PC-3 (cell line): ENCODE measurements around the gene CROCC. TPM values are rescaled to one million over a fixed set of nuclear protein-coding genes. Genes with fewer than 3 reads are reported as not detected.

Source experiments
- ATAC-seq: fragments of 200-7000 bp; cut with Tn5 transposase; 2 replicates; pipeline ENCODE4 v1.9.1; 2020; ENCODE audit warnings: mild to moderate bottlenecking, moderate library complexity
- BruUV-seq: library from RNA; stranded (reverse); fragments of 400-500 nt; replicated peaks from 2 replicates; lab custom pipeline; 2021; lab: Mats Ljungman, UMichigan
- CTCF ChIA-PET: fragments of 300-600 bp; sonication (Branson Sonifier 250); formaldehyde crosslinking; loops from one replicate; lab custom pipeline; 2022; ENCODE audit warnings: antibody characterized with exemption; lab: Charles Lee
- POLR2A ChIA-PET: fragments of 300-600 bp; sonication (Branson Sonifier 250); formaldehyde crosslinking; loops from one replicate; lab custom pipeline; 2022; ENCODE audit warnings: antibody characterized with exemption; ENCODE audit not compliant: unreplicated experiment; lab: Charles Lee
- DNase-seq: peaks from one replicate; pipeline ENCODE4 v3.0.0-alpha.2; 2015
- H2AFZ ChIP-seq: fragments of 300-600 bp; sonication (generic); 2 replicates; pipeline ENCODE4 v1.6.0; 2016; ENCODE audit warnings: antibody characterized with exemption, low read length
- H3F3A ChIP-seq: fragments of 300-600 bp; sonication (generic); one replicate; pipeline ENCODE4 v1.6.0; 2017; ENCODE audit warnings: antibody characterized with exemption, low read length, control low read depth, mild to moderate bottlenecking; ENCODE audit not compliant: unreplicated experiment
- H3K27ac ChIP-seq: fragments of 300-600 bp; sonication (generic); 2 replicates; pipeline ENCODE4 v1.5.1; 2016; ENCODE audit warnings: mild to moderate bottlenecking, low read length
- H3K27me3 ChIP-seq: fragments of 300-600 bp; sonication (generic); 2 replicates; pipeline ENCODE4 v1.6.1; 2016; ENCODE audit warnings: low read length, mixed read lengths
- H3K36me3 ChIP-seq: fragments of 300-600 bp; sonication (generic); 2 replicates; pipeline ENCODE4 v1.6.1; 2016; ENCODE audit warnings: low read depth, mixed run types, low read length, mixed read lengths
- H3K4me1 ChIP-seq: fragments of 300-600 bp; sonication (generic); 2 replicates; pipeline ENCODE4 v1.5.1; 2016; ENCODE audit warnings: low read length; ENCODE audit not compliant: insufficient read depth
- H3K4me2 ChIP-seq: fragments of 300-600 bp; sonication (generic); 2 replicates; pipeline ENCODE4 v1.6.0; 2016; ENCODE audit warnings: low read length
- H3K4me3 ChIP-seq: fragments of 300-600 bp; sonication (generic); 2 replicates; pipeline ENCODE4 v1.5.1; 2016; ENCODE audit warnings: mild to moderate bottlenecking, low read length, mixed read lengths
- H3K79me2 ChIP-seq: fragments of 300-600 bp; sonication (generic); 2 replicates; pipeline ENCODE4 v1.6.1; 2017; ENCODE audit warnings: low read length, mixed read lengths
- H3K9ac ChIP-seq: fragments of 300-600 bp; sonication (generic); 2 replicates; pipeline ENCODE4 v1.6.0; 2016; ENCODE audit warnings: mild to moderate bottlenecking, low read length
- H3K9me2 ChIP-seq: fragments of 300-600 bp; sonication (generic); replicated peaks from 2 replicates; pipeline ENCODE4 v1.6.1; 2016; ENCODE audit warnings: mixed run types, low read length, mixed read lengths
- H3K9me3 ChIP-seq: fragments of 300-600 bp; sonication (generic); 2 replicates; pipeline ENCODE4 v1.6.1; 2016; ENCODE audit warnings: low read length, mixed read lengths
- H4K20me1 ChIP-seq: fragments of 300-600 bp; sonication (generic); 2 replicates; pipeline ENCODE4 v1.6.1; 2016; ENCODE audit warnings: low read length, mixed read lengths
- CTCF ChIP-seq: fragments of 300-600 bp; sonication (generic); conservative IDR thresholded peaks from 2 replicates; pipeline ENCODE4 v1.5.1; 2017; ENCODE audit warnings: antibody characterized with exemption, low read depth, mild to moderate bottlenecking, low read length
- EZH2 ChIP-seq: fragments of 300-600 bp; sonication (generic); IDR thresholded peaks from one replicate; pipeline ENCODE4 v1.6.1; 2017; ENCODE audit warnings: antibody characterized with exemption, mild to moderate bottlenecking, low read length; ENCODE audit not compliant: unreplicated experiment
- EZH2phosphoT487 ChIP-seq: fragments of 300-600 bp; sonication (generic); IDR thresholded peaks from 2 replicates; pipeline ENCODE4 v1.6.1; 2018; ENCODE audit warnings: mild to moderate bottlenecking, antibody characterized with exemption, low read length, borderline replicate concordance
- intact Hi-C: fragments of 100-400 bp; cut with micrococcal nuclease; formaldehyde crosslinking; loops from 2 replicates; pipeline ENCODE4 v1.9.0; 2023
- total RNA-seq: library from RNA; depleted of rRNA; stranded (reverse); fragments of >200 nt; gene quantifications from 2 replicates; pipeline ENCODE4 v1.2.3, GENCODE V29; 2014; rRNA removed

CROCC gene
- total RNA-seq, 1 experiment from 2014 or later: 24.6 TPM

- H3K9me2 ChIP-seq: no peaks in the 10 kb centered on the region
- H3K9ac ChIP-seq: no peak overlapping the region
- H4K20me1 ChIP-seq: no peaks in the 10 kb centered on the region
- ChIA-PET CTCF (no interaction called here), POLR2A (no interaction called here)
- DNase-seq (no peak), ATAC-seq (no peak)
- H3K27ac ChIP-seq: no peak overlapping the region
- H3K27me3 ChIP-seq: no peaks in the 10 kb centered on the region
- no peak overlapping the region for H2AFZ ChIP-seq
- no peak overlapping the region for H3K4me3 ChIP-seq
- H3K36me3 ChIP-seq: peaks cover 49% of the 10 kb centered on the region
- no peak overlapping the region for H3K4me2 ChIP-seq
- H3K9me3 ChIP-seq: no peaks in the 10 kb centered on the region
- intact Hi-C loops: no loop called here
- peaks cover 7% of the 10 kb centered on the region; the same call in 1 of the 2 replicates for H3K4me1 ChIP-seq
- no peaks in the 10 kb centered on the region for H3K79me2 ChIP-seq
- no TSS peak for BruUV-seq
- H3F3A ChIP-seq: peaks cover 6% of the 10 kb centered on the region
- no peak for TF ChIP-seq EZH2phosphoT487
- no peak for TF ChIP-seq EZH2
- no peak for TF ChIP-seq CTCF
Measured at GRCh38 chr1:17018849-17019248, 97.1 kb downstream of the CROCC start.

GRCh38 chr1:17020502-17020901 is 98.8 kb downstream of the CROCC start:
- Histone ChIP-seq H3K27ac (no peak overlapping the region), H3K9ac (no peak overlapping the region), H3K4me1 (peaks cover 7% of the 10 kb centered on the region; the same call in 1 of the 2 replicates), H4K20me1 (no peaks in the 10 kb centered on the region), H3K4me2 (no peak overlapping the region), H3K9me3 (no peaks in the 10 kb centered on the region), H2AFZ (no peak overlapping the region), H3K4me3 (no peak overlapping the region), H3K9me2 (no peaks in the 10 kb centered on the region), H3K27me3 (no peaks in the 10 kb centered on the region), H3F3A (peaks cover 6% of the 10 kb centered on the region), H3K79me2 (no peaks in the 10 kb centered on the region), H3K36me3 (peaks cover 58% of the 10 kb centered on the region)
- TF ChIP-seq EZH2 (no peak), CTCF (no peak), EZH2phosphoT487 (no peak)
- ChIA-PET CTCF (no interaction called here), POLR2A (no interaction called here)
- DNase-seq: no peak
- no peak for ATAC-seq
- no TSS peak for BruUV-seq
- intact Hi-C loops: no loop called here

- intact Hi-C loops: no loop called here
- ATAC-seq: no peak
- Histone ChIP-seq H3K36me3 (peaks cover 70% of the 10 kb centered on the region), H3K27me3 (no peaks in the 10 kb centered on the region), H4K20me1 (no peaks in the 10 kb centered on the region), H3K4me1 (no peaks in the 10 kb centered on the region), H3K9me3 (no peaks in the 10 kb centered on the region), H3K9me2 (no peaks in the 10 kb centered on the region), H3K27ac (no peak overlapping the region), H3K4me3 (no peak overlapping the region), H2AFZ (no peak overlapping the region), H3F3A (peaks cover 6% of the 10 kb centered on the region), H3K4me2 (no peak overlapping the region), H3K79me2 (no peaks in the 10 kb centered on the region), H3K9ac (no peak overlapping the region)
- CTCF ChIA-PET: no interaction called here
- no peak for TF ChIP-seq CTCF
- no peak for TF ChIP-seq EZH2phosphoT487
- TF ChIP-seq EZH2: no peak
- no peak for DNase-seq
- POLR2A ChIA-PET: no interaction called here
- no TSS peak for BruUV-seq
Measured at GRCh38 chr1:17021896-17022295, 100.2 kb downstream of the CROCC start.

Other genes starting within 250 kb of the CROCC start
- under 0.01 TPM in 2 replicates for gene RNU1-4, start 181.4 kb upstream of the CROCC start, total RNA-seq
- under 0.01 TPM in 2 replicates for gene RNU1-2, start 26.0 kb upstream of the CROCC start, total RNA-seq
- gene MFAP2, start 58.7 kb downstream of the CROCC start, total RNA-seq: 1.8 and 3.1 TPM in 2 replicates
- 48.4 and 51.9 TPM in 2 replicates for gene ATP13A2, start 90.0 kb downstream of the CROCC start, total RNA-seq
- gene SDHB, start 132.1 kb downstream of the CROCC start, total RNA-seq: 283 and 336 TPM in 2 replicates
- gene PADI2, start 197.5 kb downstream of the CROCC start, total RNA-seq: 2.4 and 3.2 TPM in 2 replicates